DMS79 treated with DMSO at 0.1 percent for 48 hours (cell line): ENCODE results near the gene YIPF2.
A peak's percentile ranks its signal among the peaks of the same experiment; 100 is the strongest.
"Not testable (repeated sequence)": the region's sequence is repeated elsewhere in the genome, so short reads cannot be mapped to it uniquely, and the experiment has no call there.

ENCODE experiments used
- DNase-seq: peaks from one replicate; lab custom pipeline; 2025; lab: John Stamatoyannopoulos, UW

The YIPF2 gene

DNA sequence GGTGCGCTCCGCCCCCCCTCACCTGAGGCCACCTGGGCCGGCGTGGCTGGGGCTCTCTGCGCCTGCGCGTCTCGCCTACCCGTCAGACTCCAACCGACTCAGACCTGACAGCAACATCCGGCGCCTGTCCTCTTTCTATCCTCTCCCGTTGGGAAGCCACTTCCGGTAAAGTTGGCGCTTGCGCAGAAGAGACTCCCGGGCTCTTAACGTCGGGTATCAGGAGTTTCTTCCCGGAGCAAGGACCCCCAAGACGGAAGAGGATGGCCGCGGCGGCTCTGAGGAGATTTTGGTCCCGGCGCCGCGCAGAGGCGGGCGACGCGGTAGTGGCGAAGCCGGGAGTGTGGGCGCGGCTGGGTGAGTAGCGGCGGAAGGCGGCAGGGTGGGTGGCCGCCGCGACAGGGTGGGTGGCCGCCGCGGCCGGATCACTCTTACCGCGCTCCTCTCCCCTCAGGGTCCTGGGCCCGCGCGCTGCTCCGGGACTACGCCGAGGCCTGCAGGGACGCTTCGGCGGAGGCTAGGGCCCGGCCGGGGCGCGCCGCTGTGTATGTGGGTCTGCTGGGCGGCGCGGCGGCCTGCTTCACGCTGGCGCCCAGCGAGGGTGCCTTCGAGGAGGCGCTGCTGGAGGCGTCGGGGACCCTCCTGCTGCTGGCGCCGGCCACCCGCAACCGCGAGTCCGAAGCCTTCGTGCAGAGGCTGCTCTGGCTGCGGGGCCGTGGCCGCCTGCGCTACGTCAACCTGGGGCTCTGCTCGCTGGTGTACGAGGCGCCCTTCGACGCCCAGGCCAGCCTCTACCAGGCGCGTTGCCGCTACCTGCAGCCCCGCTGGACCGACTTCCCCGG, at the start of gene YIPF2, which contains the start of gene TIMM29:
Gene YIPF2, minus strand, starts transcription at position 77 of the 839 bp plus-strand sequence. CDS start 229 bp downstream, outside the sequence.
Gene TIMM29, plus strand, starts transcription at position 249 of the 839 bp plus-strand sequence. Its CDS starts 12 bp downstream, at position 261.
- DNase-seq: peak; percentile 98

DNA sequence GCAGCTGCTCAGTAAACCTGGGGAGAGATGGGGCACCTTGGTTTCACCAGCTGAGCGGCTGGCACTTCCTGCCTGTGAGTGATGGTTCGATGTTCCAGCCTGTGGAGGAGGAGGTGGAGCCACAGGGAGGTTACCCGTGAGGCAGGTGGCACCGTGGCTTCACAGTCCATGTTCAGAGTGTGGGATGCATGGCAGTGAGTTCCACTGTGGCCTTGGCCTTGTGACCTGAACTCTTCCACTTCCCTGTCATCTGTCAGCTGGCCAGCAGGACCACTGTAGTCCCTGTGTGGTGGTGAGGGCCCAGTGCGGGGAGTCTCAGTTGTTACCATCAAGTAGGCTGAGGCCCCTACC, 49.3 kb upstream of the YIPF2 start:
- DNase-seq: no peak

GRCh38 chr19:10976131-10976892, 47.9 kb upstream of the YIPF2 start:
- no peak for DNase-seq

- DNase-seq: no peak
These were observed 47.1 kb upstream of the YIPF2 start for GRCh38 chr19:10975374-10976130.

- no peak for DNase-seq
These were observed 42.8 kb upstream of the YIPF2 start for GRCh38 chr19:10971107-10971726.

DNA sequence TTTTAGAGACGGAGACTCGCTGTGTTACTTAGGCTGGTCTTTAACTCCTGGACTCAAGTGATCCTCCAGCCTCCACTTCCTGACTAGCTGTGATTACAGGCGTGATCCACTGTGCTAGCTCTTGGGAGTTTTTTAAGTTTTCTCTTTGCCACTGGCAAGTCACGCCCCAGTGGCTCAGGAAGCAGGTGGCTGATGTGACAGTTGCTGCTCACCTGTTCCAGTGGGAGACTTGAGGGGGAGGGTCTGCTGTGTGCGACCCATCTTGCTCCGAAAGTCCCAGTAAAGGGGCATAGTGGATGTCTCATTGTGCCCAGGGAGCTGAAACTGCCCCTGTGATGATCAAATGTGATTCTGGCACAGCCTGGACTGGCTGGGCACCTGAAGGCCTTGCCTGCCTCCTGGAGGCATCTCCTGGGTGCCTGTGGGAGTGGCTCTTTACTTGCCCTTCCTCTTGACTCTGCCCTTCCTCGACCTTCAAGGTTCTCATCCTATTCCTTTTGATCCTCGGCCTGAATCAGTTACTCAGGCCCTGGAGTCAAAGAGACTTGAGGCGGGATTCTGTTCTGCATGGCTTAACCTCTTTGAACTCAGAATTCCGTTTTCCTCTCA, 40.2 kb upstream of the YIPF2 start:
- peak; percentile 82 for DNase-seq

- no peak for DNase-seq
These were observed 38.4 kb upstream of the YIPF2 start for GRCh38 chr19:10966809-10967208.

GRCh38 chr19:10965398-10965797, 37.0 kb upstream of the YIPF2 start:
- no peak for DNase-seq

- DNase-seq: no peak
These were observed 36.5 kb upstream of the YIPF2 start for GRCh38 chr19:10964903-10965302.

- DNase-seq: peak; percentile 55
These were observed 35.4 kb upstream of the YIPF2 start for GRCh38 chr19:10963865-10964264.

DNA sequence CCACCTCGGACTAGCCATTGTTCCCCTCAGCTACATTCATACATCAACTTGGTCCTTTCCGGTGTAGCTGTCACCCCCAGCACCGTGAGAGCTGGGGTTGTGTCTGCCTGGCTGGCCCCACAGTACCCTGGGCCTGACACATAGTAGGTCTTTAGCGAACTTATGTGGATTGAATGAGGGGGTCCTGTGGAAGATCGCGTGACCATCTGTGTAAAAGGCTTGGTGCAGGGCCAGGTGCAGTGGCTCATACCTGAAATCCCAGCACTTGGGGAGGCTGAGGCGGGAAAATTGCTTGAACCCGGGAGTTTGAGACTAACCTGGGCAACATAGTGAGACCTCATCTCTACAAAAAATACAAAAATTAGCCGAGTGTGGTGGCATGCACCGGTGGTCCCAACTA, 34.4 kb upstream of the YIPF2 start:
- DNase-seq: no peak

DNA sequence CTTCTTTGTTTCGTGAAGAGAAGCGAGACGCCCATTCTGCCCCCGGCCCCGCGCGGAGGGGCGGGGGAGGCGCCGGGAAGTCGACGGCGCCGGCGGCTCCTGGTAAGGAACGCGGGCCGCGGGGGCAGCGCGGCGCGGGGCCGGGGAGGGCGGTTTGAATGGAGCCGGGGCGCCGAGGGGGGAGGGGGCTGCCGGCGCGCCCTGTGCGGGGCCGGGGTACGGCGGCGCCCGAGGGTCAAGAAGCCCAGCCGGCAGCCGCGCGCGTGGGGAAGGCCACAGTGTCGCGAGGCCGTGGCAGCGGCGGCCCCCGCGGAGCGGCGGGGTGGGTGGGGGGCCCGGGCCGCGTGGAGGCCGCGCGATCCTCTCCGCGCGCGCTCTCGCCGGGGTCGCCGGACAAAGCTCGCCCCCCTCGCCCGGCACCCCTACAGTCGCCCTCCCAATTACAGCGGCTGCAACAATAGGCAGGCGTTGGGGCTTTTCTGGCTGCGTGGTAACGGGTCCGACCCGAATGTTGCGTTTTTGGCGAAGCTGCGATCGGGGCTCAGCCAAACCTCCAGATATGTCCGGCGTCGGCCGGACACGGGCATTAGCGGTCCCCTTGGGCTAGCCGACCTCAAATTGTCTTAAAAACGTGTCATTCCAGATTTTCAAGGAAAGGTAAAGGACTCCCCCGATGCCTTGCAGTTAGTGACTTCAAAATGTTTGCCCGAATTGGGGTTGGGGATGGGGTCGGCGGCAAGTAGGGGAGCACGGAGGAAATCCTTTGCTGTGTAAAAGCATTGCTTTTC, 32.8 kb upstream of the YIPF2 start:
- peak; percentile 26 for DNase-seq

DNA sequence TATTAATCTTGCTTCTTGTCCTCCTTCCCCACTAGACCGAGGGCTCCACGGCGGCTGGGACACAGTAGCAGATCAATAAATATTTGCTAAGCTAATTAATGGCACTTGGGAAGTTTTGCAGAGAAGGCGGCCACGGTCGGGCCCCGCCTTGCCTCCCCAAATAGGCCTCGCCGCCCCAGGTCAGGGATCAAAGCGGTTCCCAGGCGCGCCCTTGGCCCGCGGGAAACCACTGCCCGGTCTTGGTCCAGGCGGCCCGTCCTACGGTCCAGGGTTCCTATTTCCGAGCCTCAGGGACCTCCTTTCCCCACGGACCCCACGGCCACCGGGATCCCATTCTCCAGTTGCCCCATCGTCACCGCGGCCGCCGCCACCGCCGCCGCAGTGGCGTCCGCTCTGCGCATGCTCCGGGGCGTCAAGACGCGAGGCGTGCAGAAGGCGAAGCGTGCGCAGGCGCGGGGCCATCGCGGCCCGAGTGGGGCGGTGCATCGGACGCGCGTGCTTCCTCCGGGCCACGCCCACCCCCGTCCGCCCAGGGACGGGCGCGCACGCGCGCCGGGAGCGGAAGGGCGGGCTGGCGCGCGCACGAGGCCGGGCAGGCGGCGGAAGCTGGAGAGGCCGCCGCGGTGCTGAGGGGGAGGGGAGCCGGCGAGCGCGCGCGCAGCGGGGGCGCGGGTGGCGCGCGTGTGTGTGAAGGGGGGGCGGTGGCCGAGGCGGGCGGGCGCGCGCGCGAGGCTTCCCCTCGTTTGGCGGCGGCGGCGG, 32.1 kb upstream of the YIPF2 start, which contains the start of gene SMARCA4:
Gene SMARCA4, plus strand, starts transcription at position 717 of the 759 bp plus-strand sequence. CDS start 23,122 bp downstream, outside the sequence.
- DNase-seq: peak; percentile 96

GRCh38 chr19:10959277-10959968, 31.0 kb upstream of the YIPF2 start:
- DNase-seq: not testable (repeated sequence)

DNA sequence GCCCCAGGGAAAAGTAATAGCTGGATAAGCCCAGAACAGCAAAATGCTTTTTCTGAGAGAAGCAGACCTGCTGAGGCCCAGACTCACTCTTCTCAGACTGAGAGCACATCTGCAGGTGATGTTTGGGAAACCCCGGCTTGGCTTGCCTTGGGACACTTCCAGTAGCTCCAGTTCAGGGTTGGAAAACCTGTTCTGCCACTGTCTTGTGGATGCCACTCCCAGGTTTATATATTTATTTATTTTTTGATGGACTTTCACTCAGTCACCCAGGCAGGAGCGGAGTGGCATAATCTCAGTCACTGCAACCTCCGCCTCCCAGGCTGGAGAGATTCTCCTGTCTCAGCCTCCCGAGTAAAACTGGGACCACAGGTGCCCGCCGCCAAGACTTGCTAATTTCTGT, 24.4 kb upstream of the YIPF2 start:
- DNase-seq: no peak

DNA sequence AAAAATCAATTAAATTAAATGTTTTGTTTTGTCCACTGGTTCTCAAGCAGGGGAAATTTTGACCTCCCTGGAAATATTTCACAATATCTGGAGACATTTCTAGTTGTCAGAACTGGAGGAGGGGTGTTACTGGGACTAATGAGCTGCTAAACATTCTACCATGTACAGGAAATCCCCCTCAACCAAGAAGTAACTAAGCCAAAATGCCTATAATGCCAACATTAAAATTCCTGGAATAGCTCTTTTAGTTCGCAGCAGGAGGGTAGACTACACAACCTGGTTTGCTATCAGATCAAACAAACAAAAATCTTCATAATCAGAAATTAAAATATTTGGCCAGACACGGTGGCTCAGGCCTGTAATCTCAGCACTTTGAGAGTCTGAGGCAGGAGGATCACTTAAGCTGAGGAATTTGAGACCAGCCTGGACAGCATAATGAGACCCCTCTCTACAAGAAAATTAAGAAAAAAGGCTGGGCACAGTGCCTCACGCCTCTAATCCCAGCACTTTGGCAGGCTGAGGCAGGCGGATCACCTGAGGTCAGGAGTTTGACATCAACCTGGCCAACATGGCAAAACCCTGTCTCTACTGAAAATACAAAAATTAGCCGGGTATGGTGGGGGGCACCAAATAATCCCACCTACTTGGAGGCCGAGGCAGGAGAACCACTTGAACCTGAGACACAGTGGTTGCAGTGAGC, 18.7 kb upstream of the YIPF2 start:
- no peak for DNase-seq

GRCh38 chr19:10945264-10945663, 16.8 kb upstream of the YIPF2 start:
- no peak for DNase-seq

GRCh38 chr19:10943412-10943811, 15.0 kb upstream of the YIPF2 start:
- DNase-seq: not testable (repeated sequence)
